HG02885 (cell line): Measurements from ENCODE around the gene CD300LG.
"Not testable (repeated sequence)": the region's sequence is repeated elsewhere in the genome, so short reads cannot be mapped to it uniquely, and the experiment has no call there.

Experiments
- ATAC-seq: cut with Tn5 transposase; IDR thresholded peaks from one replicate; pipeline ENCODE4 v1.9.1; 2021; ENCODE audit warnings: mild to moderate bottlenecking; ENCODE audit not compliant: unreplicated experiment, poor library complexity

The CD300LG gene

GRCh38 chr17:43877031-43877430 is 30.1 kb downstream of the CD300LG start:
- ATAC-seq, result no peak

- ATAC-seq, result no peak
Measured at GRCh38 chr17:43877451-43878155, 30.6 kb downstream of the CD300LG start.

DNA sequence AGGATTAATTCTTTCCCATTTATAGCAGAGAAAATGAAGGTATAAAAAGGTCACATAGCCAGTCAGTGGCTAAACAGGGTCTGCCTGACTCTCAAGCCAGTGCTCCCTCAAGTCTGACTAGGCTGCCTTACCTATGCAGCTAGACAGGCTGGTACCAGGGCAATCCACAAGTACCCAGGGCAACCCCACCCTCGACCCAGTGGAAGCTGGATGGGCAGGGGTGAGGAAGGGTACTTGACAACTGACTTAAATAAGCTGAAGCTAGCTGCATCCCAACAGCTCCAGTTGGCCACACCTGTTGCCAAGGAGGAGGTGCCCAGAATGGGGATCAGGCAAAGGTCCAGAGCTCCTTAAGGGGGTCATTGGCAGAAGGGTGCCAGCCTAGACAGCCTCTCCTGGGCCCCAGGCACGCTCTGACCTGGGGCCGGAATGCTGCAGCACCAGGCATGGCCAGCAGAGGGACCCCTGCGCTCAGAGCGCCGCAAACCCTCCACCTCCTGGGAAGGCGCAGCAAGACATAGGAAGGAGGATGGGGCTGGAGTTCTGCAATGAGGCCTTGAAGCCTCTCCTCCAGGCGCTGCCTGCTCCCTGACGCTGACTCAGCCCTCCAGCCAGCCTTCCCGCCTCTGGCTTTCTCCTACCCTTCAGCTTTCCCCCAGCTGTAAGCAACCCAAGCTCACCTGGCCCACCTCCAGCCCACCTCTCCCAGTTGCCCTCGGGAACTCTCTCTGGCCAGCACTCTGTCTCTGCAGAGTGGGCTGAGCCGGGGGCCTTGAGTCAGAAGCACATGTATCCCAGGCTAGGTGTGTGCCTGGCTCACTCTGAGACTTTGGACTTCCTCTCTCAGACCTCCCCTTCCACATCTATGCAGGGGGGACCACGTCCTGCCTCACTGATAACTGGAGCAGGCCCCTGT is 31.5 kb downstream of the CD300LG start:
- no peak for ATAC-seq

DNA sequence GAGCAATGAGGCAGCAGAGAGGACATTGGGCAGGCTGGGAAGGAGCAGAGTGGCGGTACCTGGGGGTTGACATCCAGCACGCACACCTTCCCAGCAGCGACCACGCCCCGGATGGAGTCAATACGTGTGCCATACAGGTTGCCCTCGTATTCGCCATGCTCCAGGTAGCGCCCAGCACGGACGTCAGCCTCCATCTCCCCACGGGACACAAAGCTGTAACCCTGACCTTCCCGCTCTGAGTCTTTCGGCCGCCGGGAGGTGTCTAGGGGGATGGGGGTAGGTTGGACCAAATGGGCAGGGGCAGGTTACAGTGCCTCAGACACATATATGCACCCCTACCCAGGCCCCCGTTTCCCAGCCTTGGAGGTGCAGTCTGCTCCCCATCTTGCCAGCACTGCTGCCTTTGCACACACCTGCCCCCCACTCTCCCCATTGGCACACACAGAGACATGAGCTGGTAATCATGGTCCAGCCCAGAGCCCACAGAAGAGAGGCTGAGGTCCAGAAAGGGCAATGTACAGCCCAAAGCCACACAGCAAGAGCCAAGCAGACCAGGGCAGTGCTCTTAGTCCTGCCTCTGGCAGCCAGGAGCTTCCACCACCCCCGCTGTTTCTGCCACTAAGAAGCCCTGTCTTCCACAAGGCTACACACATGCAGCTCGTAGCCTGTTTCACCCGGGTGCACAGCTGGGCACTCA is 32.9 kb downstream of the CD300LG start:
- ATAC-seq, result no peak

DNA sequence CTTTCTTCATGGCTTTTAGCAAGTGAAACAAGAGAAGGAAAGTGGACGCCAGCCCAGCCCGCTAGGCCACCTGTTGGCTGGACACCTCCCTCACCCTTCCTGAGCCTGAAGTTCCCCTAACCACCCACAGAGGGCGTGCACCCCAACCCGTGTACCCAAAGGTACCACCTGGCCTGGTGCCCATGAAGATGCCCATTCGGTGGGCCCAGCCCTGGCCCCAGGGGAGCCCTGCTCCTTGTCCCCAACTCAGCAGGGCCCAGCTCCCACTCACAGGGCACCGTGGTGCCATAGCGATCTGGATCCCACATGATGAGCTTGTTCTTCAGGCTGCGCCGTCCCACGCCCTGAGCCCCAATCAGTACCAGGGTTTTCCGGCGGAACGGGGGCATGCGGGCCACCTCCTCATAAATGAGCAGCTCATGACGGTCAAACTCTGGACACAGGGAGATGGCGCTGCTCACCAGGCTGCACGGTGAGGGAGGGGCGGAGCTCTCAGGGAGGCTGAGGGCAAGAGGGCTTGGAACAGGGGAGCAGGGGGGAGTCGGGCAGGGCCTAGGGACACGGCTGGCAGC is 33.5 kb downstream of the CD300LG start:
- ATAC-seq, result no peak

DNA sequence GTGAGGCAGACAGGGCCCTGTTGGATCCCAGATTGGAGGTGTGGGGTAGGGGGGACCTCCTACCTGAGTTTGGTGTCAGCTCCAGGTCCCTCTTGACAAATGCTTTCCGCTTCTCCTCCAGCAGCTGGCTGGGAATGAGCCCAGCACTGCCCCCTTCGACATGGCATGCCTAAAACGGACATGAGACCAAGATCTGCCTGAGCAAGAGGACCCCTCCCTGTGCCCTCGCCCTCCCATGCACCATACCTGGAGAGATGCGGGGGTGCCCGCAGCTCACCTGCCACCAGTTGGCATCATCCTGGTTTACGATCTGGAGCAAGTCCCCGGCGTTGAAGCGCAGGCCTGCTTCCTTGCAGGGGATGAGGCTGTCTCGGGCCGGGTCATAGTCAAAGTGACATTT is 34.2 kb downstream of the CD300LG start:
- no peak for ATAC-seq

GRCh38 chr17:43881758-43882505 is 35.0 kb downstream of the CD300LG start:
- no peak for ATAC-seq

DNA sequence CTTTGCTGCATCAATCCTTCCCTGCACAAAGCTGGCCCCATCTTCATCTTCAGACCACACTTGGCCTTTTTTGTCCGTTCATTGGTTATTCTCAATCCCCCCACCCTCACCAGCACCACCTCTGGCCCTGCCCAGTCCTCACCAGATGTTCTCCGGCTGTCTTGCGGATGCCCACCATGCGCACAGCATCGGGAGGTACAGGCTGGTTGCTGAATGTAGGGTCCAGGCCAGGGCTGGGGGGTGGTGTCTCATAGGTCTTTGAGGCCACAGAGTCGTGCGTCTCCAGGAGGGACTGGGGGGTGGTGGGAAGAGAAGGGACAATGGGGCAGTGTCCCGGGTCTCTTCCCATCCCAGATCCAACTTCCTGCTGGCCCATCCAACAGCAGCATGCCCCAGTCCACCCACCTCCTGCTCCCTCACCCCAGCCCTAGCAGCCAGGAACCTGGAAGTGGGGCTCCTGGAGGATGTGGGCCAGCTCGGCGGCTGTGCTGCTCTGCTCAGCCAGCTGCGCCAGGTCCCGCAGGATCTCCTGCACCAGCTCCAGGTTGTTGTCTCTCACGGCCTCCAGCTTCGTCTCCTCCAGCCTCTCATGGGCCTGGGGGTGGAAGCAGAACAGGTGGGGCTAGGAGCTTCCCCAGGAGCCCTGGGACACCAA is 35.9 kb downstream of the CD300LG start:
- ATAC-seq, result no peak

DNA sequence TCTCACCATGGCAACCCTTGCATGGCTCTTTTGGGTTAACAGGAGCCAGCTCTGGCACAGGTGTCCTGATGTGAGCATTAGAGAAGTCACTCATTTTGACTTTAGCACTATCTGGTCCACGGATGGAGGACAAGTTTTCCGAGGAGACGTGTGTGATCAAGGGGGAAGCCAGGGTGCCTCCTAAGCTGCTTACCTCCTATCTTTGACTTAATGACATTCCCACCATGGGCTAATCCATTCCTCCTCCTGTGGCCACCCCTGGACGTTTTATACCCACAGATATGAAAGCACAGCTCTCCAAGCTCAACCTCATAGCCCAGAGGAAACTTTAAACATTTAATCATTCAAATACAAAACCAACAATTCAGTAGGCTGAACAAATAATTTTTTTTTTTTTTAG is 41.6 kb downstream of the CD300LG start:
- ATAC-seq, result no peak

DNA sequence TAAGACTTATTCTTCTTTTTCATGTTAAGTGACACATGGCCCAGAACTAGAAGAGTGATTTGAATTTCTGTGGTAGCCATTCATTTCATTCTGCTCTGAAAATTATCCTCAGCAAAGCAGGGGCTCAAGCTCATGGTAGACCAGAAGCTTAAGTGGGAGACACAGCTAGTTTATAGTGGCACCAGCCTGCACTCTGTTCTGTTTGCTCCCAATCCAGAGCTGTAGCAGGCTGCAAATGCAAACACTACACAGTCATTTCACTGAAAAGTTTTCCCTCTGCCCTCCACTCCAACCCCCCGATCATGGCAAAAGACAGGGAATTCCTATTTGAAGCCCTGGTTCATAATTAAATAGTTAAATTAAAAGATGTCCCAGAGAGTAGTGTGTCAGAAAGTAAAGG is 43.3 kb downstream of the CD300LG start:
- no peak for ATAC-seq

DNA sequence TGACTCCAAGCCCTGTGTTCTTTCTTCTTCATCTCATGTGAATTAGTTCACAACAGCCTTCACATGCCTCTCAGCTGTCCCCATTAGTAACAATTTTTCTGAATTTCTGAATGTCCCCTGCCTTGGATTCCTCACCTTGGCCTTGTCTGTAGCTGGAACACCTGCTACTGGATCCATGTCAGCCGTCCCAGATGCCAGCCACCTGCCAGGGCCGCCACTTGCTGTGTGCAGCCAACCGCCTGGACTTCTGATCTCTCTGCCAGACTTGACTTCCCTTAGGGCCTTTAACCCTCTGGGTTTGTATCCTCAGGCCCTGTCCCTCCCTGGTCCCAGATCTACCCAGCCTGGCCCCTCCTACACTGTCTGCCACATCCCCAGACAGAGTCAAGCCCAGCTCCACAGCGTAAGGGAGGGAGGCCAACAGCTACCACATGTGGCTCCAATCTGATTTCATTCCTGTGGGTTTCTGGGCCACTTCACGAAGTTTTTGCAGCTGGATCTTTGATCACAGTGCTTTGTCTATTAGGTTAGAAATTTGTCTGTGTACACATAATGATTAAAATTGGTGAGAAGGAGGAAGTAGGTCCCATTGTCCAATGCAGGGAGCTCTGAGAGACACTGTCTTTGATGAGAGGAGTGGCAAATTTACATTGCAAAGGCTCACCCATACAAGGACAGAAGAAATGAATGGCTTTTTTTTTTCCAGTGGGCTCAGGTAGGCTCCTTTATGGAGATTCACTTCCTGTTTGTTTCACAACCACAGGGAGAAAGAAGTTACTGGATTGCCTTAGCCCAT is 45.1 kb downstream of the CD300LG start:
- no peak for ATAC-seq

- ATAC-seq, result no peak
Measured at GRCh38 chr17:43892647-43892952, 45.6 kb downstream of the CD300LG start.

- not testable (repeated sequence) for ATAC-seq
Measured at GRCh38 chr17:43894494-43894893, 47.5 kb downstream of the CD300LG start.

GRCh38 chr17:43897831-43898230 is 50.9 kb downstream of the CD300LG start:
- ATAC-seq, result no peak

DNA sequence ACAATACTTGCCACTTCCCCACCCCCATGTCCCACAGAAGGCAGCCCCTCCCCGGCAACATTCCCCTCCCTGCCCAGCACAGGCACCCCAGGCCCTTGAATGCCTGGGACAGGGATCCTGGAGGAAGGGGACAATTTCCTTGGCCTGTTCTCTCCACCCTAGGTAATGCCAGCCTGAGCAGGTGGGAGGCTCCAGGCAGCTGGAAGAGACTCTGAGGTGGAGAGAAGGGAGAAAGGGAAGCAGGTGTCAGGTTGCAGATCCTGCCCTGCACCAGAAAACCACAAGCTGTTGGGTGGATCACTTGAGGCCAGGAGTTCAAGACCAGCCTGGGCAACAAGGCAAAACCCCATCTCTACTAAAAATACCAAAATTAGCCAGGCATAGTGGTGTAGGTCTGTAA is 51.5 kb downstream of the CD300LG start:
- no peak for ATAC-seq

GRCh38 chr17:43900183-43900857 is 53.3 kb downstream of the CD300LG start:
- ATAC-seq, result peak; percentile 44

- no peak for ATAC-seq
Measured at GRCh38 chr17:43900858-43901754, 54.1 kb downstream of the CD300LG start.
